DMS53 treated with DMSO at 0.1 percent for 48 hours (cell line): ENCODE data around the gene CNTNAP2.
A peak's percentile ranks its signal among the peaks of the same experiment; 100 is the strongest.

Experiments used
- DNase-seq: peaks from one replicate; lab custom pipeline; 2025; ENCODE audit not compliant: unreplicated experiment; lab: John Stamatoyannopoulos, UW

The CNTNAP2 gene

DNA sequence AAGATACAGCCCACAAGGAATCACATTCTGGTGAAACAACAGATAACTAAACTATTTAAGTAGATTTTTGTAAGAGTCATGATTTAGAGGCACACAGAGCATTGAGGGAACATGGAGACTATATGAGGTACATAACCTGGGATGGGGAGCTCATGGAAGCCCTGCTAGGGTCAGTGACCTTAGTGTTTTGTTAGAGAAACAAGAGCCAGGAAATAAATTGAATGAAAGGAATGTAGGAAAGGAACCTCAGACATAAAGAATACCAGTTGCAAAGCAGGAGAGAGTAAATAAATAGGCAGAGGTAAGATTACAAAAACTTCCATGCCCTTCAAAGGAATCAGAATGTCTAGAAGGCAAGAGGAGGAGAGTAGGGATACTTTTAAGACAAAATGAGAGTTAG is 1076.9 kb downstream of the CNTNAP2 start:
- no peak for DNase-seq

DNA sequence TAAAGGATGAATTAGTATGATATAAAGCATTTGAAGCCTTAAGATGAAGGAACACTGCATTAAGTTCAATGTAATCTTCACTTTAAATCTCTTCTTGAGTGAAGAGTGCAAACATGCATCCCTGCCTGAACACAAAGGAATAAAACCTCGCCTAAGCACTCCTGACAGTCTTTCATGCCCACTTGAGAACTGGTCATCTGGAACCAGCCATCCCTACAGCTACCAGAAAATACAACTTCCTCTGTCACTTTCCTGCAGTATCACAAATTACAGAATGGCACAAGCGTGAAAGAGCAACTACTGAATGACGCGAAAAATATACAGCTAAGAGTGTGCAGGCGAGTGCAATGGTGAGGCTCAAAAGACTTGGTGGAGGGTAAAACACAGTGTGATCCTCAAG is 1079.9 kb downstream of the CNTNAP2 start:
- peak; percentile 44 for DNase-seq

DNA sequence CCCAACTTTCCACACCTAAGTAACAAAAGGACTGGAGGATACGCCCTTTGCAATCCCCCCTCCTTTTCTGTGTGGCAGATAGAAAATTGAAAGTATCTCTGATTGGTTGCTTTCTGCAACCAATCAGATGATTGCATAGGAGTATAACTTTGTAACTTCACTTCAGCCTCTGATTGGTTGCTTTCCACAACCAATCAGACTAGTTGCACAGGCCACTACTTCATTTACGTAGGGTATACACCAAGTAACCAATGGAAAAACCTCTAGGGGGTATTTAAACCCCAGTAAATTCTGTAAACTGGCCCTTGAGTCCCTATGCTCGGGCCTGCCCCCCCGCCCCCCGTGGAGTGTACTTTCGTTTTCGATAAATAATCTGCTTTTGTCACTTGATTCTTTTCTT is 1080.4 kb downstream of the CNTNAP2 start:
- DNase-seq, result peak; percentile 34

DNA sequence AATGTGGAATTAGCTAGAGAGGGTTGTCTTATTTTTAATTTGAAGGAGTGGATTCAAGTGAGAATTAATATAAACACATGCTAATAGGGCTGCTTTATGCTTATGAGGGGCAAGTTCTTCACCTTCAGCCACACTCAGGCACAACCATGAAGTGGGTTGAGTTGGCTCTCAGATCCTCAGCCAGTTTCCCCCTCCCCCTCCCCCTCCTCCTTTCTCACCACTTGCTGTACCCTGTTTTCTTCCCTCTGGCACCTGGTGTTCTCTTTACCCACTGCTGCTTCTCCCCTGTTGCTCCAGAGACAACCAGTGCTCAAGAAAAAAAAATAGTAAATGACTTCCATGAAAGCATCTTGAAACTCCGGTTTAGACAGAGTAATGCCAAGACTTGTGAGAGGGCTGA is 1083.3 kb downstream of the CNTNAP2 start:
- no peak for DNase-seq

DNA sequence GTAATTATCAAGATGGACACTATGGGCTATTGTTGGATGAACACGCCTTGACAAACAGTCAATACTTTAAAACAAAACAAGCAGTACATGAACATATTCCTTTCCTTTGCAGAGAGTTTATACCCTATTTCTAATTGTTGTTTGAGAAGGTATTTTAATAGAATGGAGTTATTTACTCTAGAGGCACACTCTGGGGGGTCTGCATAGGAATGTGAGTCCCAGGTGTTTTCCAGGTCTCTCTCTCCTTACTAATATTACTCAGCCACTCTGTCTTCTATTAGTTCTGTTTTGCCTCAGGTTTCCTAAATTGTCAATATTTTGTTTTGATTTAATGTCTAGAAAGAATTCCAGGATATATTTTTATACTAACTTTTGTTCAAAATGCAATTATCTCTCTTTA is 1091.4 kb downstream of the CNTNAP2 start:
- no peak for DNase-seq

DNA sequence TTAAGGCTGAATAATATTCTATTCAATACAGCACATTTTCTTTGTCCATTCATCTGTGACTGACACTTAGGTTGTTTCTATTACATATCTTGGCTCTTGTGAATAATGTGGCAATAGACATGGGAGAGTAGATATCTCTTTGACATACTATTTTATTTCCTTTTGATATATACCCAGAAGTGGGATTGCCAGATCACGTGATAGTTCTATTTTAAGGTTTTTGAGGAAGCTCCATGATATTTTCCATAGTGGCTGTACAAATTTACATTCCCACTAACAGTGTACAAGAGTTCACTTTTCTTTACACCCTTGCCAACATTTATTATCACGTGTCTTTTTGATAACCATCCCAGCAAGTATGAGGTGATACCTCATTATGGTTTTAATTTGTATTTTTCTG is 1114.7 kb downstream of the CNTNAP2 start:
- no peak for DNase-seq

DNA sequence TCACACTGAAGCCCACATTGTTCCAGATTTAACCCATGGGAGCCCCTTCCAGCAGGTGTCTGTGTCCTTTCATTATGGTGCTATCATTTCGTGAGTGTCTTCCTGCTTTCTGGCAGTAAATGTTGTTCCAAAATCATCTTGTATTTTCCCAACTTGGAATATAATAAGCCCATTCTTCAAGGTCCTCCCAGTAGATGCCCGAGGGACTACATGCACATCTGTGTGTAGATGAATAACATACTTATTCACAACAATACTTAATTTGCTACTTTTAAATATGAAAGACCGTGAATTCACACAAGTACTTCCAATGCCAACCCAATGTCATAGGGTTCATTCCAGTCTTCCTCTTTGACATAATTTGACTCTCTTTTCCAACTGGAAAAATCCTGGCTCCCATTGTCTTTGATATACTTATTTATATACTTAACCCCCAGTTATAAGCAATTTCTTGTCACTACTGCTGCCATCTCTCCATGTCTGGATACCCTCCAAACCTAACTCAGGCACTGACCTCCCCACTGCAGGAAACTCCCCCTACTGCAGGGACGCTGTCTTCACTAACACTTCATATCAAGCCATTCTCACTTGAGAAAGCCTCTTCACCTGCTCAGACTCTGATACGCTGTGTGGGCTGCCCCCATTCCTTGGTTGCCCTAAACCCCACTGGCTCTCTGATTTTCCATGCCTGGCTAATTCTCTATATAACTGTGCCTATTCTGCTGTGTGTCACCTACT is 1119.2 kb downstream of the CNTNAP2 start:
- no peak for DNase-seq

DNA sequence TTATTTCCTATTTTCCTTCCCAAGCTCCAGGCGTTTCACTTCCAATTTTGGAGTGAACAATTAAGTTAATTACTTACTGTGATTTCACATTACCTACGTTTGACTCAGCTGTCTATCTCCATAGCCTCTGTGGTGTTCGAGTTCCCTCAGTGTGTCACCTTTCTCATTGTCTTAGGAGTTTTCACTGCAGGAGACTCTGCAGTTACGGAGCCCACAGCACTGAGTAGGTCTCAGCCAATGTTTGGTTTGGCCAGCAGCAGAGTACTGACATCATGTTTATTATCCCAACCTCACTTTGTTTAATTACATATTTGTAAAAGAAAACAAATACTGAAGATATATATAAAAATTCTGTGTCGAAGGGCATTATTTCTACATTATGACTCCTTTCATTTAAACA is 1123.9 kb downstream of the CNTNAP2 start:
- DNase-seq, result no peak

DNA sequence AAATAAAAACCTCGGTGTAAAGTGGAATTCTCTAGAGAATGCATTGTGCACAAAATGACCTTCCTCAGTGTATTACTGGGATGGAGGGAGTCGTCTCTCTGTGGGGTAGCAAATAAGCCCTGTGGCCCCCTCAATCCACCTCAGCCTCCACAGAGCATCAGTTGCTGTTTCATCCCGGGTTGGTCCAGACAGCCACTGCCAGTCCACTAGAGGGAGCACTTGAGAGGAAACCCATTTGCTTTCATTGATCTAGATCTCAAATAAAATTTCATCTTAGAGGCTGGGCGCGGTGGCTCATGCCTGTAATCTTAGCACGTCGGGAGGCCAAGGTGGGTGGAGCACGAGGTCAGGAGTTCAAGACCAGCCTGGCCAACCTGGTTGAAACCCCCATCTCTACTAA is 1128.7 kb downstream of the CNTNAP2 start:
- no peak for DNase-seq

DNA sequence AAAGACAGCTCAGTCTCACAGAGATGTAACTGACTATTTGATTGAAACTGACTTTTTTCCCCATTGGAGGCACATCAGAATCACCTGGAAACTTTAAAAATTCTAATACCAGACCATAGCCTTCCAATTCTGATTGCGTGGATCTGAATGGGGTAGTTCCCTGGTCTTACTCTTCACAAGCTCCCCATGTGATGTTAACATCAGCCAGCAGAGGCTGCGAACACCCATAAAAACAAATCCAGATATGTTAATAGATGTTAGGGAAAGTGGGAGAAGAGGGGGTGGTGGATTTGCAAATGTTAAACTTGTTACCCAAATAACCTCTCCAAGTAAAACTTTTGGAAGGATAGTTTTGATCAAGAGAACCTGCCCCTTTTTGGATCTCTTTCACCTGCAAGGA is 1133.4 kb downstream of the CNTNAP2 start:
- DNase-seq, result no peak

DNA sequence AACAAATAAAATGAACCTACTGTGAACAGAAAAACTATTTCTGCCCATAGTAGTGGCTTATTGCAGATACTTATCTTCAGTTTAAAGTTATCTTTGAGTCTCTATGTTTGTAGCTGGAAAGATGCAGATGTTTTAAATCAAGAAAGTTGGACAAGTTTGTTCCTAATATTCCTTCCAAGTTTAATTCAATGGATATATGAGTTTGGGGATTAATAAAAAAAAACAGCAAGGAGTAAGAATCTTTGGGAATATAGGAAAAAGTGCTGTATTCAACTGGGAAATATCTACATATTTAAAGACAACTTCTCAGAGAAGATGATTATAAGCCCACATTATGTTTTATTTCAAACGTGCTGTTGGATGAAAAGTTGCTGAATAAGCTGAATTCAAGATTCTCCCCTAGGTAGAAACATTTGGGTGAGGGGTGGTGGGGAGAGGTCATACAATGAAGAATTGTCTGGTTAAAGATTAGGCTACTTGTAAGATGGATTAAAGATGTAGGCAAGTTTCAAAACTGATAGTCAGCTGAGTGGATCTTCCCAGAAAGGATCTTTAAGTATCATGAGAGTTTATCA is 1135.2 kb downstream of the CNTNAP2 start:
- DNase-seq, result no peak

DNA sequence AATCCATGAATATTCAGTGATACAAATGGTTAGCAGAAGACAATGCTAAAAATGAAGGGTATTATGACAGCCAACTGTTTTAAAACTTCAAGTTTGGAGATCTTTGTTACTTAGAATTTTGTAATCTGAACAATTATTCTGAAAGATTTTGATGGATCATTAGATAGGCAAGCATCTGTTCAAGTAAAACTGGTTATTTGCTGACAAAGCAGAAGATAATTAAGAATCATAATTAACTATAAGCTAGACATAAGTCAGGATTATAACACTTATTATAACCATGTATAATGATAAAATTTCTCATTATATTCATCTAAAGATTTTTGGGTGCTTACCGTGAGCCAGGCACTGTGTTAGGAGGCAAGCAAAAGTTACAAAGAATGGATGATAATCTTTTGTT is 1145.1 kb downstream of the CNTNAP2 start:
- no peak for DNase-seq

DNA sequence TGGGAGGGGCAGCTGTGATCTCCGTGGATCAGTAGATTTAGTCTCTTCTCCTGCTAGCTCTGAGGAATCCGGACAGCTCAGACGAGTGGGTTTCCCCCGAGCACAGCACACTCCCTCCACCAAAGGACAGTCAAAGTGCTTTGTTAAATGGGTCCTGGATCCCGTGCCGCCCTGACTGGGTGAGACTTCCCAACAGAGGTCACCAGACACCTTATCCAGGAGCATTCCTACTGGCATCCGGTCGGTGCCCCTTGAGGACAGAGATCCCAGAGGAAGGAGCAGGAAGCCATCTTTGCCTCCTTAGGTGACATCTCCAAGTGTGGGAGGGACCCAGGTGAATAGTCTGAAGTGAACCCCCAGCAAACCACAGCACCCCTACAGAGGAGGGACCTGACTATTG is 1148.9 kb downstream of the CNTNAP2 start:
- DNase-seq, result no peak

DNA sequence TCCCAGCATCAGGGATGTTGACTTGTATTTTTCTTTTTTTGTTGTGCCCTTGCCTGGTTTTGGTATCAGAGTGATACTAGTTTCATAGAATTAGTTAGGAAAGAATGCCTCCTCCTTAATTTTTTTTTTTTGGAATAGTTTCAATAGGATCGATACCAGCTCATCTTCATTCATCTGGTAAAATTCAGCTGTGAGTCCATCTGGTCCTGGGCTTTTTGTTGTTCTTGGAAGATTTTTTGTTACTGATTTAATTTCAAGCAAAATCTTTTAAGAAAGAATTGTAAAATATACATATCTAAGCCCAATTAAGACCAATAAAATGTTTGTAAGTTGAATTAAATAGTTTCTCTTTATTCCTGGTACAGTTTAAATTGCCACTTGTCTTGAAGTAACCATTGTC is 1159.5 kb downstream of the CNTNAP2 start:
- no peak for DNase-seq

DNA sequence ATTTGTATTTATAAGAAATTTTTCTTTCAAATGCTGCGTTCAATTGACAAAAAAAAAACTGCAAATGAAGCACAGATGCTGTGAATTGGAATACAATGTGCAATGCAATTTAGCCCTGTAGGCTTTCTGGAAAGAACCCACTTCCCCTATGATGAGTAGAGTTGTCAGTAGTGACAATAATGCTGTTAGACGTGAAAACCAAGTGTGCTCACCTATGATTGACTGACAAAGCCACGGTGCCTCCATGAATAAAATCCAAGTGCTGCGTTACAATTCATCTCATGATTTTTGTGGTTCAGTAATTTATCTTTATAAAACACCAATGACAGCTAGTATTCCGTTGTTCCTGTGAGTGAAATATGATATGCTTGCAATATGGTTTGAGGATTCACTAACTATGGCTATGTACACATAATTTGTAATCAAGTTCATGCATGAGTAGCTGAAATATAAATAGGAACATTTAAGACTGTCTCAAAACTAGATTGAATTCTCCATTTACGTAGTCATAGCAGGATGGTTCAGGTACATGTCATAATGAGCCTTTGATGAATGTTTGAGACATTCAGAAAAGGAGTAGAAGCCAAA is 1160.3 kb downstream of the CNTNAP2 start:
- peak; percentile 57 for DNase-seq

DNA sequence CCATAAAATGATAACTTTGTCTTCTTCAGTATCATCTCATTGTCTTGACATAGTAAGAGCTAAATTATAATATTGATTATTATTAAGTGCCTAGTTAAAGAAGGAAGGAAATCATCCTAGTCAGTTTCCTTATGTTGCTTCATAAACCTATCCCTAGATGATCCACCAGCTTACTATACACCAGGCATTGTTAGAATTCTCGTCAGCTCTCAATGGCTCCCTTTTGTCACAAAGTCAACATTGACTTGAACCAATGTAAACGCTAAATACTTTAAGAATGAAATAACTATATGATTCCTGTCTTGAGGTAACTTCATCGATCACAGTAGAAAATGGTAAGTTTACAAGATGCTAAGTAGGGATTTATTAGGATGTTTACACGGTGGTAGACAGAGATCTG is 1162.9 kb downstream of the CNTNAP2 start:
- peak; percentile 91 for DNase-seq

DNA sequence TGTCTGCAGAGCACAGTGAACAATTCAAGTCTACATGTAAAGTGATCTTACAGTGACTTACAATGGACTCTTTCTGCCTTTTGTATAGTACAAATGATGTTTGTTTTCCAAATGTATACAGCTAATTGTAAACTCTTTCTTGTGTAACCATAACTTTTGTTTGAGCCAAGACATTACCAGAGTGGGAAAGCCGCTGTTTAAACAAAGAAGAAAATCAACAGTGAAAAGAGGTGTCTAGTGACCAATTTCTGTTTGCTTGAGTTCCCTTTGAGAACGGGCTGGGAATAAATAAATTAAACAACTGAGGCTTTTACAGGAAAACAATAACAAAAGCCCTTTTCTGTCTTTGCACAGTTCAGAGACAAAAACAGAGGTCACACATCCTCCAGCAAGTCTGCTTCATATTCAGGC is 1163.4 kb downstream of the CNTNAP2 start:
- DNase-seq, result peak; percentile 91

DNA sequence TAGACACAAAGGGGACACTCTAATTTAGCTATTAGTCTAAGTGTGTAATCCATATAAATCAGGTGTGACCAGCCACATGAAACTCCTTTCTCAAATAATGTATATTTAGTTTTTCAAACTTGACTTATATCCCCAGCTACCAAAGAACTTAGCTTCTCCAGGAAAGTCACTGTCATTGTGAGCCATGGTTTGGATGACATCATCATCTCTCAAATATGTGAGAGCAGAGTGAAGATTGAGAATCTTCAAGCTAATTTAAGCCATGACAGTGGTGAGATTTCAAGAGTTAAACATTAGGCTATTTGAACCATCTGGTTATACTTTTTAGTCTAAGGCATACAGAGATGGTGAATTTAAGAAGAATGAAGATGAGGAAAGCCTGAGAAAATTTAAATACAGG is 1165.6 kb downstream of the CNTNAP2 start:
- no peak for DNase-seq

DNA sequence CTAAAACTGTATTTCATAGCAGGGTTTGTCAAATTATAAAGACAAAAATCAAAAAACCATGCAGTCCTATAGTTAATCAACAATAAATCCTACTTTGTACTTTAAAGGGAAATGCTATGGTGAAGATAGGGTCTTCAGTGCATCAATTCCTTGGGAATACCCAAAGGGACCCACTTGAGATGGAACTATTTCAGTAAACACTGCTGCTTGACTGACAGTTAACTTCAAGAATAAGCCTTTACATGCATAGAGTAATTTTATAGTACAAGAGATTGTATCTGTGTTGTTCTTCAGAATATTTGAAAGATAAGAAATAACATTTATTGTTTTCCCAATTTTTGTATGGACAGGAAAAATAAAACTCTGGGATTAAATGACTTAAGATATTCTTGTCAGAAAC is 1179.6 kb downstream of the CNTNAP2 start:
- DNase-seq, result no peak

DNA sequence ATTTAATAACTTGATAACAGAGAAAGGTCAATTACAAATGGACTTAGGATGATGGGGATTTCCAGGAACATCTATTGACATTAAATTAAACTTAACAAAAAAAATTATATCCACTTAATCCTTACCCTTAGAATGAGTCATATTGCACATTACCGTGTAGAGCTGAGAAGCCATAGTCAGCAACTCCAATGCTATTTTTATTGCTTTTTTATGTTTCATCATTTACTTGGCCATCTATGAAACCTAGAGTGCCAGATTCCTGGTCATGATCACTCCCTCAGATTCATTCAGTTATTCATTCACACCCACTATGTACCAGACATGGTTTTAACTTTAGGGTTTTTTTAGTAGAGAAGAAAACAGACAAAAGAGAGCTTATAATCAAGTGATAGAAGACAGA is 1180.4 kb downstream of the CNTNAP2 start:
- no peak for DNase-seq

DNA sequence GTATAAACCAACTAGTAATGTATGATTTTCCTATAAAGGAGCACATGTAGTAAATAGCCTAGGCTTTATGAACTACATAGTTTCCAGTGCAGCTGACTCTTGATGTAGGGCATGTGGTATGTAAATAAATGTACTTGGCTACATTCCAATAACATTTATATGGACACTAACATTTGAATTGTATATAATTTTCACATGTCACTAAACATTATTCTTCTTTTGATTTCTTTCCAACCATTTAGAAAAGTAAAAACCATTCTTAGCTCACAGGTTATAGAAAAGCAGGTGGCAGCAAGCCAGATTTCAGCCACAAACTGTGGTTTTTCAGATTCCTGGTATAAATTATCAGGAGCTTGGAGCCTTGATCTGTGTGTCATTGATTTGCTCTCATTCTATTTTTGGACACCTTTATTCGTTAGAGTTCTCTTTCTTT is 1182.0 kb downstream of the CNTNAP2 start:
- no peak for DNase-seq

DNA sequence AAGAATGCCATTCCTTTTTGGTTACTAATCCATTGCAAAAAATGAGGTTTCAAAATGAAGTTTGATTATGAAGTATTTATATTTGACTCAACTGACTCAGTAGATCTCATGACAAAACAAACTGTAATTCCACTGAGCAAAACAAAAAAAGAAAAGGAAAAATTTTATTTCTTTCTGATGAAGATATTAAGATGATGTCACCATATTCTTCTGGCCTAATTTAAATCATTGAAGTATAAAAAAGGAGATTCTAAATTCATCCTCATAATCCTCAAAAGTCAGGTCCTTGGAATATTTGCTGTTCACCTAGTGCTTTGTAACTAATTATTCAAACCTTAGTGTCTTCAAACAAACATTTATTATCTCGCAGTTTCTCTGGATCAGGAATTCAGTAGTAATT is 1183.7 kb downstream of the CNTNAP2 start:
- DNase-seq, result no peak

DNA sequence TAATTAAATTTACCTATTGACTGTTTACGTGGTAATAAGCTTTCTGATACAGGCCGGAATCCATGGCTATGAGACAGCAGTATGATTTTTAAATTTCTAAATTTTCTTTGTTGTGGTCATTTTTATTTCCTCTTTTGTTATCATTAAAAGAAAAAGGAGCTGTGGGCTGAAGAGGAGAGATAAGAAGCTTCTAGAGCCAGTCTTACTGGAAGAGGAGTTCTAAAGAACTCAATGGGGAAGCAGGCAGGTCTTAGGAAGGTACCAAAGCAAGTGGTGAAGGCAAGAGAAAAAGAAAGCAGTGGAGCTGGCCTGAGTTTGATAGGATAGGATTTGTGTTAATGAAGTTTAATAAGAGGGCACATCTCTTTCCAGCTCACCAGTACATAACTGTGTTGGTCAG is 1187.8 kb downstream of the CNTNAP2 start:
- DNase-seq, result no peak
